SJSA1 (cell line): ENCODE measurements around the gene RYR3. TPM values are rescaled to one million over a fixed set of nuclear protein-coding genes. Genes with fewer than 3 reads are reported as not detected.

Source experiments
- DNase-seq, 2 experiments: peaks; one replicate each; pipeline ENCODE4 v3.0.0-alpha.2; 2015 to 2020; ENCODE audit warnings: low spot score in 2 of 2, low read depth in 1 of 2
- H3K27ac ChIP-seq: fragments of 250-450 bp; sonication (Bioruptor Pico); 2 replicates; pipeline ENCODE4 v1.5.1; 2020; ENCODE audit warnings: mild to moderate bottlenecking, moderate library complexity
- H3K27me3 ChIP-seq: fragments of 250-450 bp; sonication (Bioruptor Pico); replicated peaks from 2 replicates; pipeline ENCODE4 v1.5.1; 2020; ENCODE audit warnings: mild to moderate bottlenecking, moderate library complexity
- H3K36me3 ChIP-seq: fragments of 250-450 bp; sonication (Bioruptor Pico); 2 replicates; pipeline ENCODE4 v1.5.1; 2020; ENCODE audit warnings: mild to moderate bottlenecking
- H3K4me1 ChIP-seq: fragments of 250-450 bp; sonication (Bioruptor Pico); replicated peaks from 2 replicates; pipeline ENCODE4 v1.6.1; 2021; ENCODE audit warnings: mild to moderate bottlenecking
- H3K4me3 ChIP-seq: fragments of 250-450 bp; sonication (Bioruptor Pico); 2 replicates; pipeline ENCODE4 v1.5.1; 2020; ENCODE audit warnings: mild to moderate bottlenecking
- H3K9me3 ChIP-seq: fragments of 250-450 bp; sonication (Bioruptor Pico); replicated peaks from 2 replicates; pipeline ENCODE4 v1.5.1; 2020; ENCODE audit warnings: mild to moderate bottlenecking
- total RNA-seq: library from RNA; depleted of rRNA; stranded (reverse); fragments of >200 nt; shearing (Covaris generic); gene quantifications from 2 replicates; pipeline ENCODE4 v1.2.3, GENCODE V29; 2014

RYR3 gene
- total RNA-seq, 1 experiment from 2014 or later = 10.3 TPM

DNA sequence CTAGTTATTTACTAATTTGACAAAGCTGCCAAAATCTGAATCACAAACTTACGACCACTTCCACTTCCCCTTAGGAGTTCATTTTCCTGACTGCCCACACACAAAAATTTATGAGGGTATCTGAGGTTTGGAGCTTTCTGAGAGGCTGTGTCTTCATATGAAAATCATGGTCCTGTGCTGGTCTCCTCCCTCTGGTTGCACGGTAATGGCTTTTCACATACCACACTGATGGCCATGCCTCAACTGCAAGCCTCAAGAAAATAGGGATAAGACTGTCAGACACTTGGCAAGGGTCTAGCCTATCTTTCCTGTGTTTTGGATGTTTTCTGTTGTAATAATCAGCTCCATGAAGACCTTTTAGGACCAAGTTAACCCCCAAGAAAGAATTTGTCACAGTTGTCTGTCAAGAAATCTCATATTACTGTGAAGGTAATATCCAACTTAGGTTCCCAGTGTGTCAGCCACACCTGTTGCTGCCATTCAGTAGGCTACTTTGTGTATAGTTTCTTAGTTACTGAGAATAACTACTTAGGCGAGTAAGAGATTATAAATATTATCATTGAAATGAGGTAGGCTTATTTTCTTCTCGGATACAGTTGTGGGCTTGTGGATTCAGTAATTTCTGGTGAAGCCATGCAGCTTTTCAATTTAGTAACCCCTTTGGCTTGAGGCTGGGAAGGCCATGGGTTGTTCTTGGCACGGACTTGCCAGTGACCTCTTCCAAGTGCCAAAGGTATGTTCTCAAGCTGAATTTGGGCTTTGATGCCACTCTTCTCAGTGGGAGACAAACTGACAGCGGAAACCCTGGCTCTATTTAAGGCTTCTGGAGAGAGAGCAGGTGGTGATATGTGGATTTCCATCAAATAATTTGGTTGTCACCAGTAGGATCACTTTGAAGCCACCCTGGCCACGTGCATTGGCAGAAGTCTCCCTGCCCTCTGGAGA, 101.1 kb downstream of the RYR3 start:
- no peak for DNase-seq
- Histone ChIP-seq H3K27ac (no peak overlapping the region), H3K4me1 (no peaks in the 10 kb centered on the region)

DNA sequence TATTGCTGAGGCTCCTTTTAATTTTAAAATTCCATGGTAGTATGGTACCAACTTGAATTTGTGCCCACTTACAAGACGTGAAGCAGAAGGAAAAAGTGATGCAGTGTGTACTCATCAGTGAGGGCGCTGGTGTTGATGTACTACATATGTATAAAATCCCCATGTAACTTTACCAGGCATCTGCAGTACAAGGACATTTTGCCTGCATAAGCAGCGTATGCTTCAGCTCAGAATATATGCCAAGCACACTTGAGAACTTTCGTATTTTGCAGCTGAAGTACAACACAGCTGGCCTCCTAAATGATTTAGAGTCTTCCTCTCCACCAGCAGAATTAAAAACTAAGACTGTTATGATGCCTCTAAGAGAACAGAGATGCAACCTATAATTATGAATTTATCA, 108.9 kb downstream of the RYR3 start:
- Histone ChIP-seq H3K36me3 (no peaks in the 10 kb centered on the region), H3K4me3 (no peak overlapping the region), H3K27me3 (no peaks in the 10 kb centered on the region), H3K4me1 (no peaks in the 10 kb centered on the region), H3K27ac (no peak overlapping the region), H3K9me3 (no peaks in the 10 kb centered on the region)
- no peak for DNase-seq

More for the DNA sequence above, 101.1 kb downstream of the RYR3 start:
- H3K27me3 ChIP-seq = no peaks in the 10 kb centered on the region
- no peaks in the 10 kb centered on the region for H3K36me3 ChIP-seq
- no peak overlapping the region for H3K4me3 ChIP-seq
- H3K9me3 ChIP-seq = no peaks in the 10 kb centered on the region

DNA sequence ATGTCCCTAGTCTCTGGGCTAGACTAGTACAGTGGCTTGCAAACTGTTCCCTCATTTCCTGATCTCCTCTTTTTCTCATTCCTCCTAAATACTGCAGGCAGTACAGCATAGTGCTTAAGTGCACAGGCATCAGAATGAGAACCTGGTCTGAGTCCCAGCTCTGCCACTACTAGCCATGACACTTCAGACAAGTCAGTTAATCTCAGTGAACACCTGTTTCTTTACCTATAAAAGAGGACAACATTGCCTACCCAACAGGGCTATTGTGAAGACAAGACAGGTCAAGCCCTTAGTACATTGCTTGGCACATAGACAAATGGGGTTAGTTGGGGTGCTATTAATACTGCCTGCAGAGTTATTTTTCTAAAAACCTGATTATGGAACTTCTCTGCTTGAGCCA, 113.3 kb downstream of the RYR3 start:
- Histone ChIP-seq H3K27me3 (no peaks in the 10 kb centered on the region), H3K27ac (no peak overlapping the region)
- DNase-seq = no peak

DNA sequence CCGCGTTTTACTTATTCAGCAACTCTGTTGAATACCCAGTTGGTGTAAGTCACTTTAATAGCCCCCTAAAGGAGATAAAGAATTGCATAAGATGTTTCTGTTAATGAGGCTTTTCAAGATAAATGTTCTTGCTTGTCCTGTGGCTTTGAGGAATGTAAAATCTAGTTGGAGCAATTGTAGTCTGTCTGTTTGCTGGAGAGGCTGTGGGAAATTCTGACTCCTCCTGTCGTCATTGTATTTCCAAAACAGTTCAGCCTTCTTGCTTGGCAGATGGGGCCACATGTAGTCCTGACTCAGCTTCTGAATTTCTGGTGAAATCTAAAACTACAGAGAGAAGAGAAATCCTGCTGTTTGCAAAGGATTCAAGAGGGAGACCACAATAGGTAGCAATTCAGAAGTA, 114.4 kb downstream of the RYR3 start:
- Histone ChIP-seq H3K36me3 (no peaks in the 10 kb centered on the region), H3K4me1 (no peaks in the 10 kb centered on the region), H3K27me3 (no peaks in the 10 kb centered on the region; the same call in none of the 2 replicates), H3K27ac (no peak overlapping the region), H3K4me3 (no peak overlapping the region), H3K9me3 (no peaks in the 10 kb centered on the region; the same call in 1 of the 2 replicates)
- no peak for DNase-seq

More for the DNA sequence above, 113.3 kb downstream of the RYR3 start:
- Histone ChIP-seq H3K4me1 (no peaks in the 10 kb centered on the region), H3K9me3 (no peaks in the 10 kb centered on the region; the same call in 1 of the 2 replicates), H3K4me3 (no peak overlapping the region), H3K36me3 (no peaks in the 10 kb centered on the region)

DNA sequence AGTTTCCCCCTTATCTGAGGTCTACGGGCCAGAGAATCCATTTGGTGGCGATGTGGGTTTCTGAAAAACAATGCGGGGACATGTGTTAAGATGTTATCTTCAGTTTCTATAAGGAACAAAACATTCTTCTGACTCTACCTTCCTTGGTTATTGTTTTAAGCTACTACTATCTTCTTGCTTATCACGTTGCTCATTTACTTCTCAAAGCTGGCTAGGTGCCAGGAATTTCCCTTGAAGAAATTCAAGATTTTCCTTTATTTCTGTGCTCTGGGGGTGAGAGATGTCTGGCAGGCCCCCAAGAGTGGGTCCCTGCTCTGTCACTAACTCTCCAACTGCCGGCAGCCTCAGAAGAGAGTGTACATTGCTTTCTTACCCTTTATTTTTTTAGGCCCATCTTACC, 119.8 kb downstream of the RYR3 start:
- Histone ChIP-seq H3K9me3 (no peaks in the 10 kb centered on the region), H3K27me3 (no peaks in the 10 kb centered on the region; the same call in none of the 2 replicates), H3K4me3 (no peak overlapping the region), H3K36me3 (no peaks in the 10 kb centered on the region), H3K27ac (no peak overlapping the region), H3K4me1 (no peaks in the 10 kb centered on the region)
- no peak for DNase-seq

DNA sequence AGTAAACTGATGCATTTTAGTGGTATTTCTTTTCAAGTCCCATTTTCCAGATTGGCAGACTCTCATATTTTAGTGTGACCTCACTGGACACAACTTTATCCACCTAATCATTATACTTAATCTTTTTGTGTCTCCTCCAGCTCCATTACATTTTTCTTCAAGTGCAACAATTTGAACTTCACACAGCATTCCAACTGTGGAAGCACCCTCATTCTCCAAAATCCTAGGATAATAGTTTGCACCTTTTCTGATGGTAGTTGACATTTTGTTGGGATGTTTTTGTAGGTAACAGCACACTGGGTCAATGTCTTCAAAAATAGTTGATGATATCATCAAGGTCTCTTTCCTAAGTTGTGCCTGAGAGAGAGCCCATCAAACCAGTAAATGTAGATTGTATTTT, 123.1 kb downstream of the RYR3 start:
- H3K27ac ChIP-seq = no peak overlapping the region
- no peaks in the 10 kb centered on the region for H3K4me1 ChIP-seq
- DNase-seq = no peak
- no peak overlapping the region for H3K4me3 ChIP-seq
- H3K36me3 ChIP-seq = no peaks in the 10 kb centered on the region
- H3K9me3 ChIP-seq = no peaks in the 10 kb centered on the region
- no peaks in the 10 kb centered on the region; the same call in none of the 2 replicates for H3K27me3 ChIP-seq

DNA sequence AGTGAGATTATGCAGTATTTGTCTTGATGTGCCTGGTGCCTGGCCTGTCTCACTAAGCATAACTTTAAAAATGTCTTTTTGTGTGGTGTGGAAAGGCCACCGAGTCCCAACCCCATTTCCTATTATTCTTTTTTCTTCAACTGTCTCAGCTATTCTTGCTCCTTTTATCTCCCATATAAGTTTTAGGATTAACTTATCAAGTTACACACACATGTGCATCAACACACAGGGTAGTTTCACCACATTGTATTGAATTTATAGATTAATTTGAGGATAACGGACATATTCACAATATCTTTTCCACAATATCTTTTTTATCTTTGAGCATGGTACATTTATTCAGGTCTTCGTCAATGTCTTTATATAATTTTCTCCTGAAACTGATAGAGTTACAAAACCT, 127.6 kb downstream of the RYR3 start:
- Histone ChIP-seq H3K36me3 (no peaks in the 10 kb centered on the region), H3K9me3 (no peaks in the 10 kb centered on the region), H3K4me3 (no peak overlapping the region), H3K4me1 (no peaks in the 10 kb centered on the region), H3K27ac (no peak overlapping the region), H3K27me3 (peaks cover 6% of the 10 kb centered on the region; the same call in 1 of the 2 replicates)
- DNase-seq = no peak

DNA sequence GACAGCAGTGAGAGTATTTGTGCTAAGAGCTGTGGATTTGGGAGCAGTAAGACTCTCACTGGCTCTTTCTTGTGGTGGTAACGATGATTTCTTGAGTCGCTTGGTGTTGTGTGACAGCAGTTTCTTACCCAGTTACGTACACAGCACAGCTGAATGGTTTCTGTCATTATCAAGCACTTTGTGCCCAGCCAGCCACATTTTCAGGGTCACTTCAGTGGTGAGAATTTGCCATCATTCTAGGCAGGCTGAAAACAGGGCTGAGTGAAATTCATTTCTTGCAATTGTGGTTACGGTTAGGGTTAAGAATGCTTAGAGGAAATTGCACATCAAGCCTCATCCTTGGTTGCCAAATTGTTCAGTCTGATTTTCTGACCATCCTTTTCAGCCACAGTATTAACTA, 130.1 kb downstream of the RYR3 start:
- no peak for DNase-seq
- Histone ChIP-seq H3K36me3 (no peaks in the 10 kb centered on the region), H3K4me3 (no peak overlapping the region), H3K9me3 (no peaks in the 10 kb centered on the region), H3K4me1 (no peaks in the 10 kb centered on the region), H3K27ac (no peak overlapping the region), H3K27me3 (peaks cover 7% of the 10 kb centered on the region; the same call in 1 of the 2 replicates)

DNA sequence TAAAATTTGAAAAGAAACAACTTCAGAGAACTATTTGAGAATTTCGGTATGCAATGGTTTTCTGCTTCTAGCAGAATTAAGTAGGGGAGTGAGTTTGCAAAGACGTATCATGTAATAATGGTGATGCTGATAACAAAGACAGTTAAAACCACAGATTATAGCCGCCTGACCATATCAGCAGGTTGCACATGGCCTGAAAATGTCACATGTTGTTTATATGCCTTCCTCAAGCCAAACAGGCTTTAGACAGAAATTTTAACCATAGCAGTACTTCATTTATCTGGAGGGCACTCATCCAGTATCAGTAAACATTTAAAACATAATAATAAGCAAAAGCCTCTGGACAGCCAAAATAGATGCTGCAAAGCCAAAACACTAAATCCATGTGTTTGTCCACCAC, 131.7 kb downstream of the RYR3 start:
- no peak overlapping the region for H3K4me3 ChIP-seq
- no peaks in the 10 kb centered on the region for H3K36me3 ChIP-seq
- peaks cover 11% of the 10 kb centered on the region; the same call in 1 of the 2 replicates for H3K27me3 ChIP-seq
- no peak for DNase-seq
- no peaks in the 10 kb centered on the region for H3K9me3 ChIP-seq
- no peaks in the 10 kb centered on the region for H3K4me1 ChIP-seq
- H3K27ac ChIP-seq = no peak overlapping the region

DNA sequence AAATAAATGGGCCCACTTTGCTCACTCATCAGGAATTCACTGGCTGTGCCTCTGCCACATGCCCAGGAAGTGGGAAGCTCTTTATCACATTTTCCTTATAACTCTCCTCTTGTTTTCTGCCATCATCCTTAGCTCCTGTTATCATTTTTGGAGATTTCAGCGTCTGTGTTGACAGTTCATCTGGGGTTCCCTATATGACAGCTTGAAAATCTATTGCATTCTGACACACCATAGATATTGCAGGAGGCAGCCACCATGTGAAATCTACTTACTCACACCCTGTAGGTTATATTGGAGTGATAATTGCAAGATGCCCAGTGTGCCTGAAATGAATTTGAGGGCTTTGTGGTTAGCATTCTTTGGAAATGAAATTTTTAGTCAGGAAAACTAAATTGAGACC, 132.9 kb downstream of the RYR3 start:
- DNase-seq = no peak
- H3K27ac ChIP-seq = no peak overlapping the region
- H3K4me3 ChIP-seq = no peak overlapping the region
- H3K4me1 ChIP-seq = no peaks in the 10 kb centered on the region
- H3K27me3 ChIP-seq = peaks cover 11% of the 10 kb centered on the region; the same call in 1 of the 2 replicates
- H3K36me3 ChIP-seq = no peaks in the 10 kb centered on the region
- no peaks in the 10 kb centered on the region for H3K9me3 ChIP-seq

DNA sequence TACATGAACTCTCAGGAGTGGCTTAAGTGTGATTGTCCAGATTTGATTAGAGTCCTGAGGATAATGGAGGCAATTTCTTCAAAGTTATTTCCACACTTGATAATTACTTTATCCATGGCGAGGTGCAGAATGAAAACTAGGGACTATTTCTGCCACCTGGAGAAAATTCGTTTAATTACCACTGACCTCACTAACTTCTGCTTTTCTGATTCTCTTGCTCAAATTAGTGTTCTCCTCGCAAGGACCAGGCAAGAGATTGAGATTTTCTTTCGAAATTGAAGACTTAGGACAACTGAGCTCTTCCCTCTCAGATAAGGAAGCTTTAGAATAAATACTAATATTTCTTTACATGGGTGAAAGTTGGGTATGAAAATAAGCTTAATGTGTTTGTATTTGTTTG, 135.2 kb downstream of the RYR3 start:
- Histone ChIP-seq H3K9me3 (no peaks in the 10 kb centered on the region), H3K27ac (no peak overlapping the region), H3K4me3 (no peak overlapping the region), H3K4me1 (no peaks in the 10 kb centered on the region), H3K36me3 (no peaks in the 10 kb centered on the region), H3K27me3 (peaks cover 11% of the 10 kb centered on the region; the same call in 1 of the 2 replicates)
- no peak for DNase-seq

DNA sequence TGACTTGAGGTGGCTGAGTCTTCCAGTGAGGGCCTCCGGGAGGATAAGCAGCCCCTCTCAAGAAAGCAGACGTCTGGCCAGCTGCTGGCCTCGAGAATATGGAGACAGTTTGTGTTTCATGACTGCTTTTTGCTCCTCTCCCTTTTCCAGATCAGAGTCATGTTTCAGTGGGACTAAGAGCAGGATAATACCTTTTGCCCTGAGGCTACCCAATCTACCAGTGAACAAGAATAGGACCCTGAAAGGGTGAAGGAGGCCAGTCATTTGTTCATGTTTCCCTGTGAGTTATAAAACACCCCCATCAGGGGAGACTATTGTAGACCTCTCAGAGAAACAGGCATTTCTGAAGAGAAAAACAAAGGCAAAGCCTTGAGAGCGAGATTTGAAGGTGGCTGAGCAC, 137.4 kb downstream of the RYR3 start:
- Histone ChIP-seq H3K4me3 (no peak overlapping the region), H3K27ac (no peak overlapping the region), H3K36me3 (no peaks in the 10 kb centered on the region), H3K9me3 (no peaks in the 10 kb centered on the region), H3K27me3 (peaks cover 4% of the 10 kb centered on the region; the same call in 1 of the 2 replicates), H3K4me1 (no peaks in the 10 kb centered on the region)
- DNase-seq = no peak

DNA sequence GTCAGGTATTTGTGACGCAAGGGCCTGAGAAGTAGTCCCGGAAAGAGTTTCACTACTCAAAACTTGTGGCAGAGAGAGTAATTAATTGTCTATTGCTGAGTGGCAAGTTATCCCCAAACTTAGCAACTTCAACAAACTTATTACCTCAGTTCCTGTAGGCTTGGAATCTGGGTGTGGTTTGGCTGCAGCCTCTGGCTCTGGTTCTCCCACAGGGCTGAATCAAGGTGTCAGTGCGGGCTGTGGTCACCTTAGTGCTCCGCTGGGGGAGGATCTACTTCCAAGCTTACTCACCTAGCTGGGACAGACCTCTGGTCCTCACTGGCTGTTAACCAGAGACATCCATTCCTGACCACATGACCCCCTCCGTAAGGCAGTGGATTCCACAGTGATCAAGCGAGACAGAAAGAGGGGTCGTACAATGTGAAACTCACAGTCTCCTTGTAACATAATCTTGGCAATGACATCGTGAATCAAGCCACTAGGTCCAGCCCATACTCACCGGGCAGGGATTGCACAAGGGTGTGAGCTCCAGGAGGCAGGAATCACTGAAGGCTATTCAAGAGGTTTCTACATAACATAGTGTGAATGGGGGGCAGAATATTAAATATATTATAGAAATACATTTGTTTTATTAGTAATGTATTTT, 138.3 kb downstream of the RYR3 start:
- Histone ChIP-seq H3K9me3 (no peaks in the 10 kb centered on the region), H3K27me3 (peaks cover 4% of the 10 kb centered on the region; the same call in 1 of the 2 replicates), H3K4me1 (no peaks in the 10 kb centered on the region), H3K27ac (no peak overlapping the region), H3K36me3 (no peaks in the 10 kb centered on the region), H3K4me3 (no peak overlapping the region)
- DNase-seq = no peak

DNA sequence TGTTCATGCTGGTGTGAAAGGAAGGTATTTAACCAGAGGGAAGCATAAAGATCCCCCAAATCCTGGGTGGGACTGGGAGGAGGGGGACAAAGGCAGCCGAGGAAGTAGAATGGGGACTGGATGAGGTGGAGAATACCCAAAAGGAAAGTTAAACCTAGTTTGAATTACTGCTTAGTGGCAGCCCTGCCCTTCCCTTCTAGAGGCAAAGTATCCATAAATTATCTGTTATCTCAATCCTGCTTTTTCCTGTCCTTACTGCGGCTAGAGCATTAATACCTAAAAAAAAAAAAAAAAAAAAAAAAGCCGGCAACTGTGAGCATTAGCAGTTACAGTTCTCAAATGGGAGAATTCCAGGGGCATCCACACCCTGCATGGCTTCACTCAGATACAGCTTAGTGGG, 139.0 kb downstream of the RYR3 start:
- no peaks in the 10 kb centered on the region for H3K9me3 ChIP-seq
- H3K4me3 ChIP-seq = no peak overlapping the region
- no peak overlapping the region for H3K27ac ChIP-seq
- H3K36me3 ChIP-seq = no peaks in the 10 kb centered on the region
- H3K27me3 ChIP-seq = peaks cover 4% of the 10 kb centered on the region; the same call in 1 of the 2 replicates
- no peak for DNase-seq
- no peaks in the 10 kb centered on the region for H3K4me1 ChIP-seq
